WERI-Rb-1 (cell line): ENCODE measurements around the gene P3H4.

Source experiments
- DNase-seq: peaks from one replicate; pipeline ENCODE4 v3.0.0-alpha.2; 2020
- H3K27ac ChIP-seq: fragments of 250-450 bp; sonication (Bioruptor Pico); 2 replicates; pipeline ENCODE4 v1.5.1; 2020; ENCODE audit warnings: mild to moderate bottlenecking, moderate library complexity
- H3K27me3 ChIP-seq: fragments of 250-450 bp; sonication (Bioruptor Pico); 2 replicates; pipeline ENCODE4 v1.5.1; 2021; ENCODE audit warnings: mild to moderate bottlenecking, low read depth, moderate library complexity; ENCODE audit not compliant: insufficient read depth, severe bottlenecking
- H3K36me3 ChIP-seq: fragments of 250-450 bp; sonication (Bioruptor Pico); 2 replicates; pipeline ENCODE4 v1.5.1; 2020; ENCODE audit warnings: mild to moderate bottlenecking, moderate library complexity
- H3K4me3 ChIP-seq: 2 replicates; pipeline ENCODE4 v1.5.1; 2011; ENCODE audit warnings: low read depth, mild to moderate bottlenecking, control low read depth, low read length
- H3K9me3 ChIP-seq: fragments of 250-450 bp; sonication (Bioruptor Pico); 2 replicates; pipeline ENCODE4 v1.5.1; 2021; ENCODE audit warnings: mild to moderate bottlenecking, moderate library complexity; ENCODE audit not compliant: severe bottlenecking
- TF ChIP-seq, protein P1 (sequence below): IDR thresholded peaks from 2 replicates; pipeline ENCODE4 v1.5.1; 2011; ENCODE audit warnings: low read depth, mild to moderate bottlenecking, control low read depth, inconsistent platforms, low read length

Gene P3H4

DNA sequence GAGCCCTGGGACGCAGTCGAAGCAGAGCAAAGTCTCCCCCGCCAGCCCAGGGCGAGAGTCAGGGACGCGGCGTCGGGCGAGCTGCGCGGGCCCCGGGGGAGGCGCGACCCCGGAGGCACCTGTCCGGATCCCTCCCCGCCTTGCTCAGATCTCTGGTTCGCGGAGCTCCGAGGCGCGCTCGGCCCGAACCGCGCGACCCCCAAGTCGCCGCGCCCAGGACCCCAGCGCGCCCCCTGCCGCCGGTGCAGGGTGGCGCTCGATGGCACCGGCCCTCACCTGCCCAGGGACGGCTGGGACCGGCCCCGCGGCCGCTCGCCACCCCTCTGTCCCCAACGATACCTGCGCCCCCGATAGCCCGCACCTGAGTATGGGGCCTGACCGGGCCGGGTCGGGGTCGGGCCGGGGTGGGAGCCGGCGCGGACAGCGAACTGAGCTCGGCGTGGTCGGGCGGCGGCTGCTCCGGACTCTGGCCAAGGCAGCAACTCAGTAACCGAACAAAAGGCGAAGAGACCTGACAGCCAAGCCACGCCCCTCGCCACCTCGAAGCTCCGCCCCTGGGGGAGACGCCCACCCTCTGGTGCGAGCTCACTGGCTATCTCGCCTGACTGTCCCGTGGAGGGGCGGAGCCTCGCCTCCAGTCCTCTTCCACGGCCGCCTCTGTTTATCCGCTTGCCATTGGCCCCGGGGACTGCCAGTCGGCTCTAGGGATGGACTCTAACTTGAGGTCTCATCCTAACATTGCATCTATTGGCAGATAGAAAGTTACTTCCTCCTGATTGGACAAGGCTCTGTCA, 25.3 kb downstream of the P3H4 start, which contains the start of gene JUP:
Gene JUP (minus strand): TSS at position 485 of the 794 bp plus-strand sequence. CDS start 14,857 bp downstream, outside the sequence.
- peak; percentile 100 for DNase-seq
- Histone ChIP-seq H3K36me3 (peaks cover 3% of the 10 kb centered on the region; the same call in 1 of the 2 replicates), H3K9me3 (no peaks in the 10 kb centered on the region), H3K4me3 (peak within 1 kb of the TSS; percentile 52), H3K27ac (peak within 1 kb of the TSS; percentile 65), H3K27me3 (no peaks in the 10 kb centered on the region)
- TF ChIP-seq, protein P1, sequence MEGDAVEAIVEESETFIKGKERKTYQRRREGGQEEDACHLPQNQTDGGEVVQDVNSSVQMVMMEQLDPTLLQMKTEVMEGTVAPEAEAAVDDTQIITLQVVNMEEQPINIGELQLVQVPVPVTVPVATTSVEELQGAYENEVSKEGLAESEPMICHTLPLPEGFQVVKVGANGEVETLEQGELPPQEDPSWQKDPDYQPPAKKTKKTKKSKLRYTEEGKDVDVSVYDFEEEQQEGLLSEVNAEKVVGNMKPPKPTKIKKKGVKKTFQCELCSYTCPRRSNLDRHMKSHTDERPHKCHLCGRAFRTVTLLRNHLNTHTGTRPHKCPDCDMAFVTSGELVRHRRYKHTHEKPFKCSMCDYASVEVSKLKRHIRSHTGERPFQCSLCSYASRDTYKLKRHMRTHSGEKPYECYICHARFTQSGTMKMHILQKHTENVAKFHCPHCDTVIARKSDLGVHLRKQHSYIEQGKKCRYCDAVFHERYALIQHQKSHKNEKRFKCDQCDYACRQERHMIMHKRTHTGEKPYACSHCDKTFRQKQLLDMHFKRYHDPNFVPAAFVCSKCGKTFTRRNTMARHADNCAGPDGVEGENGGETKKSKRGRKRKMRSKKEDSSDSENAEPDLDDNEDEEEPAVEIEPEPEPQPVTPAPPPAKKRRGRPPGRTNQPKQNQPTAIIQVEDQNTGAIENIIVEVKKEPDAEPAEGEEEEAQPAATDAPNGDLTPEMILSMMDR = peak; percentile 74

DNA sequence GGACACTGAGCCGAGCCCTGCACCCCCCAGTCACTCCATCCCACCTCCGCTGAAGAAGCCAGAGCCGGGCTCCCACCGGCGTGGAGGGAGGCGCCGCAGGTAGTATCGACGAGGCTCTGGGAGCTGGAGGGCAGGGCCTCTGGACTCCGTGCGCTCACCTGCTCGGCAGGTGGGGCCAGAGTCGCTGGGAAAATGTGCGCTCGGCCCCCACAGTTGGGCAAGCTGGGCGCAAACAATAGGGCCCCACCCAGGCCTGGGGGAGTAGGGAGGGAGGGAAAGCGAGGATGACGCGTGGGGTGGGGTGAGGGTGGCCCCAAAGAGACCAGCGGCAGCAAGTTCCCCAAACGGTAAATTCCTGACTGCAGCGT, 25.9 kb downstream of the P3H4 start:
- Histone ChIP-seq H3K36me3 (peaks cover 3% of the 10 kb centered on the region; the same call in 1 of the 2 replicates), H3K4me3 (peak overlapping the region; percentile 52), H3K27me3 (no peaks in the 10 kb centered on the region), H3K9me3 (no peaks in the 10 kb centered on the region), H3K27ac (peak overlapping the region; percentile 65)
- peak; percentile 66 for DNase-seq
- TF ChIP-seq, protein P1 = no peak

DNA sequence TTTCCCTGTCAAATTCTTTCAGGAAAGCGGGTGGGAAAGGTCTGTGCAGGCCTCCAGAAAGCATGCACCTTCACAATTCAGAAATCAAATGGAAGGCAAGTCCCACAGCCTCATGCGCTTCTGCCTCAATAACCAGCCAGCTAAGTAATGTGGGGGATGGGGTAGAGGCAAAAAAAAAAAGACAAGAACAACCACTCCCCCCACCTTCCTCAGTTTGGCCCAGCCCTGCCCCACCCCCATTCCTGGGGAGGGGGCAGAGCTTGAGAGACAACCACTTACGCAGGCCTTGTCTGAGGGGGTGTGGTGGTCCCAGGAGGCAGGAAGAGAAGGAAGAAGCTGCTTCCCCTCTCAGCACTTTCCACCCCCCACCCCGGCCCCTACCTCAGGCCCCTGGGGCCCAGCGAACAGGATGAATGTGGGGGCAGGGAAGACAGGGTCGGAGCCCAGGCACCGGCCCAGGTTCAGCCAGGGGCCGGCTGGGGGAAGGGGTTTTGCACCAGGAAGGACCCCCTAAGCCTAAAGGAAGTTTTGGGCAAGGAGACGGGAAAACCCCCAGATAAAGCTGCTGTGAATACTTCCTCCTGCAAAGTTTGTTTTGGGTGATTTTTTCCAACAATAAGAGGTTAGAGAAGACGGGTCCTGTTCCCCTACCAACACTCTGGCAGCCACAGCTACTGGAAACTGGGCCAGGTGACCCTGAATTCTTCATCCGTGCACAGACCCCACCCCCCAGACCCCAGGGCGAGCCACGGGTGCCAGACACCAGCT, 26.5 kb downstream of the P3H4 start:
- H3K36me3 ChIP-seq = peaks cover 3% of the 10 kb centered on the region; the same call in 1 of the 2 replicates
- no peak for DNase-seq
- TF ChIP-seq, protein P1 = no peak
- H3K27me3 ChIP-seq = no peaks in the 10 kb centered on the region
- H3K27ac ChIP-seq = peak overlapping the region; percentile 65
- peak overlapping the region; percentile 52 for H3K4me3 ChIP-seq
- no peaks in the 10 kb centered on the region for H3K9me3 ChIP-seq

DNA sequence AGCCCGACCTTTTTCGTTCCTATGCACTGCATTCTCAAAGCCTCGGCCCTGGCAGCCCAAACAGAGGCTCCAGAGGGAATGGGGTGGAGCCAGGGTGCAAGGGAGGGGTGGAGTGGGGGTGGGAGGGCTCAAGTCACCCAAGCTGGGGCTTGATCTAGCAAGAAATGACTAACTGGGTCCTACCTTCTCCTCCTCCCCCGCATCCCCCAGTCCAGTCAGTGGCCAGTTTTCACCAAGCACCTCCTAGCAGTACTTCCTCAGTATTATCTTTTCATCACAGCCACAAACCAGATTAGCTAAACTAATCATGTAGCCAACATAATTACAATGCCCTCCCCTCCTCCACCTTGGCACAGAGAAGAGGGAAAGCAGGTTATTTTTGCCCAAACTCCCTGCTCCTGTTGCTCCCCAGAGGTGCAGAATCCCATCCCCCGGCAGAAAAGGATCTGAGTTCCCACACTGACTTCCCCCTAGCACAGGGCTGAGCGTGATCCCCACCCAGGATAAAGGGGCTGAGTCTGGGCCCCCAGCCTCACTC, 27.5 kb downstream of the P3H4 start:
- Histone ChIP-seq H3K9me3 (no peaks in the 10 kb centered on the region), H3K27me3 (no peaks in the 10 kb centered on the region), H3K36me3 (peaks cover 3% of the 10 kb centered on the region; the same call in 1 of the 2 replicates), H3K4me3 (no peak overlapping the region; the same call in 1 of the 2 replicates), H3K27ac (peak overlapping the region; percentile 65)
- peak; percentile 73 for DNase-seq
- TF ChIP-seq, protein P1 = no peak

DNA sequence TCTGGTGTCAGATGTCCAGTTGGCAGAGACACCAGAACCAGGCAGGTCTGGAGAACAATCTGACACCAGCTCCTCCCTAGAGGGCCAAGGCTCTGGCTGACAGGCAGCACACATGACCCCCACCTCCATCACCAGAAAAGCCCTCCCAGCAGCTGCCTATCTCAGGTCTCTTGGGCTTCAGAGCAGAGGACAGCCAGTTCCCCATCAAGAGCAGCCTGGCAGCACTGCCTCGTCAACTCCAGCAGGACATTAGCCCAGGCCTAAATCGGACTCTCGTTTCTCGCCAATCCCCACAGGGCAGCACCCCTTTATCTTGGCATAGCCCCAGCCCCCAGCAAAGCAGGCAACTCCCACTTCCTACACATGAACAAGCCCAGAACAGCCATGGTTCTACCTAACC, 29.6 kb downstream of the P3H4 start:
- no peaks in the 10 kb centered on the region for H3K27me3 ChIP-seq
- H3K27ac ChIP-seq = no peak overlapping the region; the same call in 1 of the 2 replicates
- TF ChIP-seq, protein P1 = no peak
- H3K36me3 ChIP-seq = peaks cover 3% of the 10 kb centered on the region; the same call in 1 of the 2 replicates
- H3K9me3 ChIP-seq = no peaks in the 10 kb centered on the region
- H3K4me3 ChIP-seq = no peak overlapping the region
- DNase-seq = no peak
